Measurements from ENCODE around the gene PGA5. TPM values are rescaled to one million over a fixed set of nuclear protein-coding genes. Genes with fewer than 3 reads are reported as not detected.
A peak's percentile ranks its signal among the peaks of the same experiment; 100 is the strongest.

Gene PGA5
- total RNA-seq, 1 experiment from 2014 or later: not detected

DNA sequence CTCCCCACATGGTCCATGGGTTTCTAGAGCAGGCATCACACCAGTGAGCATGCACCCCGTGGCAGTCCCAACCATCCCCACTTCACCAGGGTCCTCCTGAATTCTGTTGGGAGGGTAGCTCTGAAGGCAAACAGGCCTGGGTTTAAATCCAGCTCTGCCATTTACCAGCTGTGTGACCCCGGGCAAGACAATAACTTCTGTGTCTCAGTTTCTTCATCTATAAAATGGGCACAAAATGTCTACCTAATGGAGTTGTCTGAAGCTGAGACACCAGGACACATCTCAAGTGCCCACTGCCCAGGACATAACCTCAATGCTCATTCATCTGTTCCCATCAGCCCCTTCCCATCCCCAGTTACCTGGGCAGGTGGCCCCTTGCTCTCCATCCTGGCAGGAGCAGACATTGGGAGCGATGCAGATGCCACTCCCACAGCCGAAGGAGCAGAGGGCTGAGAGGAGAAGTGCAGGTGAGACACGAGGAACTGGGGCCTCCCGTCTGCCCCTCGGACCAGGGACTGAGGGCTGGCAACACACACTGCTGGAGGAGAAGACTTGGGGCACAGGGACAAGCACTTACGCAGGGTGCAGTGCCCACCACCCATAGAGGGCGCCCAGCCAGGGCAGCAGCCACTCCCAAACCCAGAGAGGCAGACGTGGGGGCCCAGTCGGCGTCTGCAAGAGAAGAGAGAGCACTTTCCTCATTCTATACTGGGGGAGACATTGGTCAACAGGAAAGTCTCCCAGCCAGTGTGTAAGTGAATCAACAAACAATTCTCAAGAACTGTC lies 50.1 kb downstream of the PGA5 start:
- Mint-ChIP-seq H3K9me3 (ENCODE audit: low read depth, unreplicated experiment) (no peaks in the 10 kb centered on the region), H3K4me3 (ENCODE audit: low read depth, unreplicated experiment) (no peak overlapping the region), H3K4me1 (ENCODE audit: low read depth, unreplicated experiment) (no peaks in the 10 kb centered on the region), H3K27ac (ENCODE audit: unreplicated experiment) (no peak overlapping the region), H3K36me3 (ENCODE audit: insufficient read depth, unreplicated experiment) (peaks cover 24% of the 10 kb centered on the region), H3K27me3 (ENCODE audit: unreplicated experiment) (peaks cover 47% of the 10 kb centered on the region)
- no TSS peak for BruUV-seq (replicated peaks)
- intact Hi-C loops (cut with micrococcal nuclease; ENCODE audit: unreplicated experiment): no loop called here
- TF ChIP-seq, protein P1, sequence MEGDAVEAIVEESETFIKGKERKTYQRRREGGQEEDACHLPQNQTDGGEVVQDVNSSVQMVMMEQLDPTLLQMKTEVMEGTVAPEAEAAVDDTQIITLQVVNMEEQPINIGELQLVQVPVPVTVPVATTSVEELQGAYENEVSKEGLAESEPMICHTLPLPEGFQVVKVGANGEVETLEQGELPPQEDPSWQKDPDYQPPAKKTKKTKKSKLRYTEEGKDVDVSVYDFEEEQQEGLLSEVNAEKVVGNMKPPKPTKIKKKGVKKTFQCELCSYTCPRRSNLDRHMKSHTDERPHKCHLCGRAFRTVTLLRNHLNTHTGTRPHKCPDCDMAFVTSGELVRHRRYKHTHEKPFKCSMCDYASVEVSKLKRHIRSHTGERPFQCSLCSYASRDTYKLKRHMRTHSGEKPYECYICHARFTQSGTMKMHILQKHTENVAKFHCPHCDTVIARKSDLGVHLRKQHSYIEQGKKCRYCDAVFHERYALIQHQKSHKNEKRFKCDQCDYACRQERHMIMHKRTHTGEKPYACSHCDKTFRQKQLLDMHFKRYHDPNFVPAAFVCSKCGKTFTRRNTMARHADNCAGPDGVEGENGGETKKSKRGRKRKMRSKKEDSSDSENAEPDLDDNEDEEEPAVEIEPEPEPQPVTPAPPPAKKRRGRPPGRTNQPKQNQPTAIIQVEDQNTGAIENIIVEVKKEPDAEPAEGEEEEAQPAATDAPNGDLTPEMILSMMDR (IDR thresholded peaks at IDR 0.05; ENCODE audit: unreplicated experiment): no peak
- CTCF ChIA-PET: interaction anchor here (0.6 to 1.0 kb wide), 2 partner anchors 13 to 19 kb away, joined by 3 to 5 read pairs; no protein-coding TSS in a partner anchor
- peak; percentile 33 for DNase-seq

DNA sequence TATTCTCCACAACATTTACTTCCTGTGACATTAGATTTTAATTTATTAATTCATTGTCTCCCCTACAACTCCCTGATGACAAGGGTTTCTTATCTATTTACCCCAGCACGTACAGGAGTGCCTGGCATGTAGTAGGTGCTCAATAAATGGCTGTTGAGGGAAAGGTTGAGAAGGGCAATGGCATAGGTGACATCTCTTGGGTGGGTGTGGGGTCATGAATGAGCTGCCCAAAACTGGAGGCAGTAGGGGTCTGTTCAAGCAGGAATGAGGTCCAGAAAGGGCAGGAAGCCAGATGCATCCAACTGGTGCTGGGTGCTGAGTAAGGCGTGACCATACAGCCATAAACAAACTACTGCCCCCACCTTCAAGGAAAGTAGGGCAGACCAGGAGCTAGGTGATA lies 51.4 kb downstream of the PGA5 start:
- DNase-seq: no peak
- Mint-ChIP-seq H3K27ac (ENCODE audit: unreplicated experiment) (no peak overlapping the region), H3K9me3 (ENCODE audit: low read depth, unreplicated experiment) (no peaks in the 10 kb centered on the region), H3K4me3 (ENCODE audit: low read depth, unreplicated experiment) (no peak overlapping the region), H3K27me3 (ENCODE audit: unreplicated experiment) (peaks cover 42% of the 10 kb centered on the region), H3K36me3 (ENCODE audit: insufficient read depth, unreplicated experiment) (peaks cover 34% of the 10 kb centered on the region), H3K4me1 (ENCODE audit: low read depth, unreplicated experiment) (no peaks in the 10 kb centered on the region)
- CTCF ChIA-PET: no interaction called here
- TF ChIP-seq, protein P1 (IDR thresholded peaks at IDR 0.05; ENCODE audit: unreplicated experiment): no peak
- intact Hi-C loops (cut with micrococcal nuclease; ENCODE audit: unreplicated experiment): no loop called here
- no TSS peak for BruUV-seq (replicated peaks)

DNA sequence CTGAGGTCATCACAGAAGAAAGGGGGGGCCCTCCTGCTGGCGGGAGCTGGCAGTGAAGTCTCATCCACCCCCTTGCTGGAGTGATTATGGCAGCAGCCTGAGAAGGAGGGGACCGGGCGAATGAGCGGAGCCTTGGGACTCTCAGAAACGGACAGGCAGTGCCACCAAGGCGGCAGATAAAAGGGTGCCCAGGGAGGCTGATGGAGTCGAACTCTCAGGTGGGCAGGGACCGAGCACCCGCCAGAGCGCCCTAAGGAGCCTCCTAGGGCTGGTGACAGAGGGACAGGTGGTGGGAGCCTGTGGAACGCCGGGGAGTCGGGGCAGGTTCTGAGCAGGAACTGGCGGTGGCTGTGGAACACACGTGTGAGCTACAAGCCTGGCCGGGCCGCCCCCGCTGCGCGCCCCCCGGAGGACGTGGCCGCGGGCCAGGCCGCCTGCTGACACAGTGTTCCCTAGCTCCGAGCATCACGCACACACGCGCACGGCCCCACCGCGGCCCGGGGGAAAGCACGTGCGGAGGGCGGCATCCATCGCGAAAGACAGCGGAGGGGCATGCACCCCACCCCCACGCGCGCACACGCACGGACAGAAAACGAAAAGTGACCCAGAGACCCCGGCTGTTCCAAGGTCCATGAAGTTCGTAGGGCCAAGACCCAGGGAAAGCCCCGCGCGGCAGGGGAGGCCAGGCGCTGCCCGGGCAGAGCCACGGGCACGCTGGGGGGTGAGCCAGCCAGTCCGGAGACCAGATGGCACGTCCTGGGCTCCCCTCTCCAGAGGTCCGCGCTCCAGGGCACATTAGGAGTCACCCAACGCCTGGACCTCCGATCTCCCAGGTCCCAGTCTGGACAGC lies 53.1 kb downstream of the PGA5 start:
- H3K27ac Mint-ChIP-seq (ENCODE audit: unreplicated experiment): no peak overlapping the region
- H3K27me3 Mint-ChIP-seq (ENCODE audit: unreplicated experiment): peaks cover 35% of the 10 kb centered on the region
- peak overlapping the region; percentile 70 for H3K4me3 Mint-ChIP-seq (ENCODE audit: low read depth, unreplicated experiment)
- H3K4me1 Mint-ChIP-seq (ENCODE audit: low read depth, unreplicated experiment): no peaks in the 10 kb centered on the region
- H3K36me3 Mint-ChIP-seq (ENCODE audit: insufficient read depth, unreplicated experiment): peaks cover 43% of the 10 kb centered on the region
- TF ChIP-seq, protein P1 (IDR thresholded peaks at IDR 0.05; ENCODE audit: unreplicated experiment): no peak
- no TSS peak for BruUV-seq (replicated peaks)
- intact Hi-C loops (cut with micrococcal nuclease; ENCODE audit: unreplicated experiment): no loop called here
- CTCF ChIA-PET: interaction anchor here (1.0 to 1.7 kb wide), 2 partner anchors 24 to 40 kb away, joined by 3 to 7 read pairs; no protein-coding TSS in a partner anchor
- DNase-seq: peak; percentile 21
- H3K9me3 Mint-ChIP-seq (ENCODE audit: low read depth, unreplicated experiment): no peaks in the 10 kb centered on the region

DNA sequence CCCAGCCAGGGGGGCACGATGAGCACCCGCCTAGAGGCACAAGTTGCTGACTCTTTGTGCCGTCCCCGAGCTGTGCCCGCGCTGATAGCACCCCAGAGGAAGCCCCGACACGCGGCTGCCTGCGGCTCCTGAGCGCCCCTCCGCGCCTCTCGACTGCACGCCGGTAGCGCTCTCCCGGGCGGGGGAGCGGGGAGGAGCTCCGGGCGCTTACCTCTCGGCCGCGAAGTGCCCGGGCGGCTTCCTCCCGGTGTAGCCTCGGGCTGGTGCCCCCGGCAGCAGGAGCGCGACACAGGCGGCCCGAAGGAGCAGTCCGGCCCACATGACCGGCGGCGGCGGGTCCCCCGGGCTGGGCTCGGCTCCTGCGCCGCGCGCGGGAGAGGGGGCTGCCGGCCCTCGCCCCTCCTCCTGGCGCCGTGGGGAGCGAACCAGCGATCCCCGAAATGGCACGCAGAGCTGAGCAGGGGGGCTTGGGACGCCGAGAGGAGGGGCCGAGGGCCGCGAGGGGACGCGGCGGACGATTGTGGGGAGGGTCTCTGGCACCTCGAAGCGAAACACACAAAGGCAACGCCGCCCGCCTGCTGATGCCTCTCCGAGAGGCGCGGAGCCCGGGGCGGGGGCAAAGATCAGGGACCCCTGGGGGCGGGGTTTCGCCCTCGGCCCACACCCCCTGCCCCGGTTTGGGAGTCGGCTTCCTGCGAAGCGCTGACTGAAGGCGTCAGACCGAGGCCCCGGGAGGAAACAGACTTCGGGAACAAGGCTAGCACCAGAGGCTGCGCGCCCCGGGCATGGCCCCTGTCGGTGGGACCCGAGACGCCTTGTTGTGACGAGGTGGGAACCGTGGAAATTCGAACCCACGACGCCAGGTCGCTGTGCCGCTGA lies 54.0 kb downstream of the PGA5 start, which contains the start of gene VWCE:
VWCE (minus strand) TSS at position 600 of the 879 bp plus-strand sequence; CDS start at position 321, 279 bp downstream.
- peaks cover 43% of the 10 kb centered on the region for H3K36me3 Mint-ChIP-seq (ENCODE audit: insufficient read depth, unreplicated experiment)
- H3K4me1 Mint-ChIP-seq (ENCODE audit: low read depth, unreplicated experiment): no peaks in the 10 kb centered on the region
- intact Hi-C loops (cut with micrococcal nuclease; ENCODE audit: unreplicated experiment): no loop called here
- peak within 1 kb of the TSS; percentile 70 for H3K4me3 Mint-ChIP-seq (ENCODE audit: low read depth, unreplicated experiment)
- peak; percentile 66 for DNase-seq
- peaks cover 35% of the 10 kb centered on the region for H3K27me3 Mint-ChIP-seq (ENCODE audit: unreplicated experiment)
- TF ChIP-seq, protein P1 (IDR thresholded peaks at IDR 0.05; ENCODE audit: unreplicated experiment): peak; percentile 16
- CTCF ChIA-PET: interaction anchor here (1.7 kb wide), 1 partner anchor 41 kb away, joined by 7 read pairs; no protein-coding TSS in a partner anchor
- H3K9me3 Mint-ChIP-seq (ENCODE audit: low read depth, unreplicated experiment): no peaks in the 10 kb centered on the region
- BruUV-seq (replicated peaks): no TSS peak
- H3K27ac Mint-ChIP-seq (ENCODE audit: unreplicated experiment): no peak within 1 kb of the TSS

All from Calu3 (cell line).